Stimulated activated CD8-positive, alpha-beta memory T cell treated with anti-CD3 and anti-CD28 coated beads, Interleukin-7, amount 100 ng/mL, for 24 hours (primary cell): ENCODE measurements around the gene ZNF444.
"Not testable (repeated sequence)": the region's sequence is repeated elsewhere in the genome, so short reads cannot be mapped to it uniquely, and the experiment has no call there.

Source experiments
- DNase-seq: peaks from one replicate; pipeline ENCODE4 v3.0.0-alpha.2; 2020; ENCODE audit warnings: low read depth

ZNF444 gene

DNA sequence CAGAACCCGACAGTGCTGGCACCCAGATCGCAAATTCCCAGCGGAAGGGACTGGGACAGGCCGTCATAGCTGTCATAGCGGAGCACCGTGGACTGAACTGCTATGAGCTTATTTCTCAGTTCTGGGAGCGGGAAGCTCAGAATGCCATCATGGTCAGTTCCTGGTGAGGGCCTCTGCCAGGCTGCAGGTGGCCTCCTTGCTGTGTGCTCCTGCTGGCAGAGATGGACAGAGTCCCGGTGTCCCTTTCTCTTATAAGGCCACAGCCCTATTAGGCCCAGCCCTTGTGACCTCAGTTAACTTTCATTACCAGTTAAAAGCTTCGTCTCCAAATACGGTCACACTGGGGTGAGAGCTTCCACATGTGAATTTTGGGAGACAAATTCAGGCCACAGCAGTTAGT is 4.6 kb downstream of the ZNF444 start:
- no peak for DNase-seq

DNA sequence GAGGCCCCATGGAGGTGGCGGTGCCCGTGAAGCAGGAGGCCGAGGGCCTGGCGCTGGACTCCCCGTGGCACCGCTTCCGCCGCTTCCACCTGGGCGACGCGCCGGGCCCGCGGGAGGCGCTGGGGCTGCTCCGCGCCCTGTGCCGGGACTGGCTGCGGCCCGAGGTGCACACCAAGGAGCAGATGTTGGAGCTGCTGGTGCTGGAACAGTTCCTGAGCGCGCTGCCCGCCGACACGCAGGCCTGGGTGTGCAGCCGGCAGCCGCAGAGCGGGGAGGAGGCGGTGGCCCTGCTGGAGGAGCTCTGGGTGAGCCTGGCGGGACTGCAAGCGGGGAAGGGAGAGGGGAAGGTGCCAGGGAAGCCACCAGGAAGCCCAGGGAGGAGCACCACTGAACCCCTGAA is 5.8 kb downstream of the ZNF444 start:
- DNase-seq, result no peak

DNA sequence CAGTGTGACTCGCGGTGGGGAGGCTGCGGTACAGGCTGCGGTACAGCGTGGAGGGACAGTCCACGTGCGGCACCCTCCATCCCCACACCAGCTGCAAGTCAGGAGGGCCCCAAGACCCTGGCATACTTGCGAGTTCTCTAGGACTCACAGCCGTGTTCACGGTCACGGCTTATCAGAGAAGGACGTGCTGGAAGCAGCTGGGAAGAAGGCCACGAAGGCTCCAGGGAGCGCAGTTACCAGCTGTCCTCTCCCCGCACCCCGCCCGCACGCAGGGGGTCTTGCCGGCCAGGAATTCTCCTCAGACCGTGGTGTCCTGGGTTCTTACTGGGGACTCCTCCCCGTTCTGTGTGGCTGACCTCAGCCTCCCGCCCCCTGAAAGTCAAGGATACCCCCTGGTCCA is 6.2 kb downstream of the ZNF444 start:
- DNase-seq, result no peak

DNA sequence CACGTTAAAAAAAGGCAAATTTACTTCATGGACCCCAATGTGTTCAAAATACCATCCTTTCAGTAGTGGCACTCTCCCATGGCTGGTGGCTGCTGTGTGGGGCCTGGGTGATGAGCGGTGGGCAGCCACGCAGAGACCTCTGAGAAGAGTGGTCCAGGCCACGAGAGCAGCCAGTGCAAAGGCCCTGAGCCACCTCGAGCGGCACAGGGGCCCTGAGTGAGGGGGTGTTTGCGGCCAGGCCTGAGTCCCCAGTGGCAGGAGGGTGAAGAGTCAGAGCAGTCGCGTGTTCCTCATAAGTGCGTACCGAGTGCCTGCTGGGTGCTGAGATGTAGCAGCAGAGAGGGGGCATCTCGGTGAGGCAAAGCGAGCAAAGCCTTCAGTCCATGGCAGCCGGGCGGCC is 7.0 kb downstream of the ZNF444 start:
- no peak for DNase-seq

DNA sequence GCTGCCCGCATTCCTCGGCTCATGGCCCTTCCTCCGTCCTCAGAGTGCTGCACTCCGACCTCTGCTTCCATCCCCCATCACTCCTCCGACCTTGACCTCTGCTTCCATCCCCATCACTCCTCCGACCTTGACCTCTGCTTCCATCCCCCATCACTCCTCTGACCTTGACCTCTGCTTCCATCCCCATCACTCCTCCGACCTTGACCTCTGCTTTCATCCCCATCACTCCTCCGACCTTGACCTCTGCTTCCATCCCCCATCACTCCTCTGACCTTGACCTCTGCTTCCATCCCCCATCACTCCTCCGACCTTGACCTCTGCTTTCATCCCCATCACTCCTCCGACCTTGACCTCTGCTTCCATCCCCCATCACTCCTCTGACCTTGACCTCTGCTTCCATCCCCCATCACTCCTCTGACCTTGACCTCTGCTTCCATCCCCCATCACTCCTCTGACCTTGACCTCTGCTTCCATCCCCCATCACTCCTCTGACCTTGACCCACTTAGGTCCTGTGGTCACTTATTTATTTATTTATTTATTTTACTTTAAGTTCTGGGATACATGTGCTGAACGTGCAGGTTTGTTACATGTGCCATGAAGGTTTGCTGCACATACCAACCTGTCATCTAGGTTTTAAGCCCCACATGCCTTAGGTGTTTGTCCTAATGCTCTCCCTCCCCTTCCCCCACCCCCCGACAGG is 8.0 kb downstream of the ZNF444 start:
- not testable (repeated sequence) for DNase-seq

DNA sequence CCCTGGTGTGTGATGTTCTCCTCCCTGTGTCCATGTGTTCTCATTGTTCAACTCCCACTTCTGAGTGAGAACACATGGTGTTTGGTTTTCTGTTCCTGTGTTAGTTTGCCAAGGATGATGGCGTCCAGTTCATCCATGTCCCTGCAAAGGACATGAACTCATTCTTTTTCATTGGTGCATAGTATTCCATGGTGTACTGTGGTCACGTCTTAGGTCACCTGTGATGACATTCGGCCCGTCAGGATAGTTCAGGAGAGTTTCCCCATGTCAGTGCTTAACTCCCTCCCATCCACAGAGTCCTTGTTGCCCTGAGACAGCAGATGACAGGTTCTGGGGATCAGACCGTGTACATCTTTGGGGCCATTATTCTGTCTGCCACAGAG is 8.6 kb downstream of the ZNF444 start:
- DNase-seq, result no peak

DNA sequence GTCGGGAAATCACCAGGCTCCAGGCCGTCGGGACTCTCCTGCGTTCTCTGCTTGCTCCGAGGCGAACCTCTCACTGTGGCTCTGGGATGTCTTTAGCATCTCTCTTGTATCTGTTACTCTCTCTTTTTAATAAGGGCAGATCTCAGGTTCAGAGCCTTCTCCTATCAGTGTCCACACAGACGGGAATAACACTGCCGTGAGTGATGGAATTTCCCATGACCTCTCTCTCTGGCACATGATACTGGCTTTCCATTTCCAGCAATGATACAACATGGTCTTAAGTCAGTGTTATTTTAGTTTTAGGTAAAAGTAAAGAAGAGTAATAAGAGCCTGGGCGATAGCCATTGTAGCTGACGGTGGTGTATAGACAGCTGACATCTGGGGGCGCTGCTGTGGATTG is 9.3 kb downstream of the ZNF444 start:
- DNase-seq, result no peak

DNA sequence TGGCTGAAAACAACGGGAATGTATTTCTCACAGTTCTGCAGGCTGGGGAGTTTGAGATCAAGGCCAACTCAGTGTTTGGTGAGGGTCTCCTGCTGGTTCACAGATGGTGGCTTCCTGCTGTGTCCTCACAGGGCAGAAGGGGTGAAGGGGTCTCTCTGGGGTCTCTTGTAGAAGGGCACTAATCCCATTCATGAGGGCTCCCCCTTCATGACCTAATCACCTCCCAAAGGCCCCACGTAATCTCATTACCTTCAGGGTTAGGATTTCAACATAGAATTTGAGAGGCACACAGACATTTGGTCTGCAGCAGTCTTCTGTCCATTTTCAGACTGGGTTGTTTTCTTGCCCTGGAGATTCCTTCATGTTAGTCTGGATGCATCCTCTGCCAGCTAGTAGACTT is 11.6 kb downstream of the ZNF444 start:
- no peak for DNase-seq

DNA sequence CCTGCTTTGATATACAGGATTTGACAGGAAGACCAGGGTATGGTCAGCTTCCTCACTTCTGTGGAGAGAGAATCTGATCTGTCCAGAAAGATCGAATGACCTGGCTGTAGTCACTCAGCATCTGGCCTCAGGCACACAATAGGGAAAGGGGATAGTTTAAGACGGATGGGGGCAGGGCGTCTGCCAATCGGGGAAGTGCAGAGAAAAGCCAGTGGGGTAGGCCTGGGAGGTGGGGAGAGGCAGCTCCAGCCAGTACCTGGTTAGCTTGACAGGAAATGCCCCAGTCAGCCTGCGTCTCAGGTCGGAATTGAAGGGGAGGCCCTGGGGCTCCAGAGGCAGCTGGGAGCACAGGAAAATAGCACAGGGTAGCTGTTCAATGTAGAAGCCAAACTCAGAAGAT is 12.4 kb downstream of the ZNF444 start:
- no peak for DNase-seq

DNA sequence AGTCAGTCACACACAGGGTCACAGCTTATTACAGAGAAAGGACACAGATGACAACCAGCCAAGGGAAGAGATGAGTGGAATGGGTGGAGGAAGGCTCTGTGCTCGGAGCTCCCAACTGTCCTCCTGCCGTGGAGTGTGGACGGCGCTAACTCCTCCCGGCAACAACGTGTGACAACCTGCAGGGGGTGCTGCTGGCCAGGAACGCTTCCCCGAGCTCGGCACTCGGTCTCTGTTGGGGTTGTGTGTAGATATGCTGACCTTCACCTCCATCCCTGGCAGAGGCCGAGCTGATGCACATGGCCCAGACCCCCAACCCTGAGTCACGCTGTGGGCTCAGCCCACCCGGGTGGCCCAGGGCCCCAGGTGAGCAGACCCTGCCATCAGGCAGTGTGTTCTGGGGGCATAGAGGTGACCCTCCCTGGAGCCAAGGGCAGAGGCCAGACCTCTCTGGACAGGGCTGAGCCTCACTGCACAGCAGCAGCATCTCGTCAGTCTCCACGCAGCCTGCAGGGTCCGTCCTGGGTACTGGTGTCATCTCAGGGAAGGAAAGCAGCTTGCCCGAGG is 14.1 kb downstream of the ZNF444 start:
- DNase-seq, result no peak

DNA sequence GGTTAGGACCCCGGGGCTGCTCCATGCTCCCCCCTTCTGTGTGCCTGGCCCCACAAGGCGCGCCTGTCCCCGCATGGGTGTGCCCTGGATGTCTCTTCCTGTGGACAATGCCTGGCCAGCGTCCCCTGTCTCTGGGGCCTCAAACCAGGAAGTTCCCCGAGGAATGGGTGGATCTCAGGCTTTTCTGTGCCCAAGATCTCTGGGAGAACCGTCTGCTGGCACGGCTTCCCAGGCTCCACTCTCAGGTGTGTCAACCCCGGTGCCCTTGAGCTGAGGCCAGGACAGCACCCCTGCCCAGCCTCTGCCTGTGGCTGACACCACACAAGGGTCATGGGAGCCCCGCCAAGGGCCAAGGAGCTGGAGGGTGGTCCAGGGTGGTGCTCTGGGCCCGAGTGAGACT is 15.7 kb downstream of the ZNF444 start:
- DNase-seq, result no peak

DNA sequence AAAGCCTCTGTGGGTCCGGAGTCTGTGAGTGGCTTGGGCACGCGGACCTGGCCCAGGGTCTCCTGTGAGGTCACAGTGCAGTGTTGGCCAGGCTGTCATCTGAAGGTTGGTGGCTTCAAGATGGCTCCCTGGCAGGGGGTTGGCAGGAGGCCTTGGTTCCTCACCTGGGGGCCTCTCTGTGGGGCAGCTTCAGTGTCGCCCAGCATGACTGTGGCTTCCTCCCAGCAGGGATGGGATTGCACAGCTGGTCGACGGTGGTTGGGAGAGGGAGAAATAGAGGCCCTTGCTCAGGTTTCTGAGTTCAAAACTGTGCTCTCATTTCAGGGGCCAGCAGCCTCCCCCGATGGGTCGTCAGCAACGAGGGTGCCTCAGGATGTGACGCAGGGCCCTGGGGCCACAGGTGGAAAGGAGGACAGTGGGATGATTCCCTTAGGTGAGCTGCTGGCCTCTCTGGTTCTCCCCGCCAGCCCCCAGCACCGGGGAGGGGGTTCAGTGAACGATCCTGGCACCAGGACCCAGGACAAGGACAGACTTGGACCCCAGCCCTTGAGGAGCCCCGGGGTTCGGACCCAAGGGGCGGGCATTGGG is 17.2 kb downstream of the ZNF444 start:
- no peak for DNase-seq

DNA sequence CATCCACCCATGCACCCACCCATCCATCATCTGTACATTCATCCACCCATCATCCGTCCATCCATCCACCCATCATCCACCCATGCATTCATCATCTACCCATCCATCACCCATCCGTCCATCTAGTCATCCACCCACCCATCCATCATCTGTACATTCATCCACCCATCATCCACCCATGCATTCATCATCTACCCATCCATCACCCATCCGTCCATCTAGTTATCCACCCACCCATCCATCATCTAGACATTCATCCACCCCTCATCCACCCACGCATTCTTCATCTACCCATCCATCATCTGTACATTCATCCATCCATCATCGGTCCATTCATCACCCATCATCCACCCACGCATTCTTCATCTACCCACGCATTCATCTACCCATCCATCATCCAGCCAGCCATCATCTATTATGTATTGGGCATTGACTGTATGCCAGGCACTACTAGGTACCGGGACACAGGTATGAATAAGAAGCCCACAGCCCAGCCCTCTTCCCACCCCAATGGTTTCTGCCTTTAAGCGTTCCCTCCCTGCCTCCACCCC is 18.0 kb downstream of the ZNF444 start:
- DNase-seq, result no peak

DNA sequence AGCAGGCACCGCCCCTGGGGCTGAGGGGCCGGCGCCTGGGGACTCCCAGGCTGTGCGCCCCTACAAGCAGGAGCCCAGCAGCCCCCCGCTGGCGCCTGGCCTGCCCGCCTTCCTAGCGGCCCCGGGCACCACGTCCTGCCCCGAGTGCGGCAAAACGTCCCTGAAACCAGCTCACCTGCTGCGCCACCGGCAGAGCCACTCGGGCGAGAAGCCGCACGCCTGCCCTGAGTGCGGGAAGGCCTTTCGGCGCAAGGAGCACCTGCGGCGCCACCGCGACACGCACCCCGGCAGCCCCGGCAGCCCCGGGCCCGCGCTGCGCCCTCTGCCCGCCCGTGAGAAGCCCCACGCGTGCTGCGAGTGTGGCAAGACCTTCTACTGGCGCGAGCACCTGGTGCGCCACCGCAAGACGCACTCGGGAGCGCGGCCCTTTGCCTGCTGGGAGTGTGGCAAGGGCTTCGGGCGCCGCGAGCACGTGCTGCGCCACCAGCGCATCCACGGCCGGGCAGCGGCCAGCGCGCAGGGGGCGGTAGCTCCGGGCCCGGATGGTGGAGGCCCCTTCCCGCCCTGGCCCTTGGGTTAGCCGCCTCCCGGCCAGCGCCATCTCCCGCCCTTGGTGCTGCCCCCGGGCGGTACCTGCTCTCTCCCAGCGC is 18.7 kb downstream of the ZNF444 start:
- no peak for DNase-seq

DNA sequence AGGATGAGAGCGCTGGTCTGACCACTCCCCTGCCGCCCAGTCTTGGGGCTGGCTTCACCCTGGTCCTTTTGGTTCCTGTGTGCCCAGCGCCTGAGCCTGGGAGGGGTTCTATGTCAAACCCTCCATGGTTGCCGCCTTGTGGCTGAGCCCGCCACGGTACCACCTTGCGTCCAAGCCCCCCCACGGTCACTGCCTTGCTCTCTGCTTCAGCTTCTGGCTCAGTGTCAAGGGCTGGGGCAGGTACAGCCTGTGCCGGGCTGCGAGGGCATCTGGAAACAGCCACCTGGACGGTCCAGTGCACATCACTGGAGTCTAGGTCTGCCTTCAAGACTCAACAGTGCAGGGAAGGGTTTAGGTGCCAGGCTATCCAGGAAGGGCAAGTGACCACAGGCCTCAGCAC is 20.4 kb downstream of the ZNF444 start:
- DNase-seq, result no peak

DNA sequence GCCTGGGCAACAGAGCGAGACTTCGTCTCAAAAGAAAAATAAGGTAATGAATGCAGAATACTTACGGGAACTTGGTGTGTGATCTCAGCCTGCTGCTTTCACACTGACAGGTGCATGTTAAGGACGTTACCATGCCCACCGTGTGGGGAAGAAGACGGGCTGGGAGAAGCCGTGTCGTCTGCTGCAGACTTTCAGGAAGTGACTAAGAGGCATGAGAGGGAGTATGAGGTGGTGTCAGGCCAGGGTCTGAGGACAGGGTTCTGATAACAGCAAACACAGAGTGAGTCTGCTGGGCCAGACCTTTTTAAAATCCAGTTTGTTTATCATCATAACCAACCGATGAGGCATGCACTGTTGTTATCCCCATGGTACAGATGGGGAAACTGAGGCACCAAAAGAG is 21.2 kb downstream of the ZNF444 start:
- no peak for DNase-seq

DNA sequence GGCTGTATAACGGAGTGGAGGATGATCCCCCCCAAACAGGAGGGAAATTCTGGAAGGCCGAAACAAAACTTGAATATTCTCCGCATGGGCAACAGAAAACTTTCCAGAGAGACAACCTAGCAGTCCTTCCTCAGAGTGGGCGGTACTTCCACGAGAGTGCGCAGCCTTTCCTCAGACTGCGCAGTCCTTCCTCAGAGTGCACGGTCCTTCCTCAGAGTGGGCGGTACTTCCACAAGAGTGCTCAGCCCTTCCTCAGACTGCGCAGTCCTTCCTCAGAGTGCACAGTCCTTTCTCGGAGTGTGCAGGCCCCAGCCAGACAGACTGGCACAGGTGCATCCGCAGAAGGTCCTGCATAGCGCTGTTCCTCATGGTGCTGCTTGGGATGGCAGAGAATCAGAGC is 22.0 kb downstream of the ZNF444 start:
- DNase-seq, result no peak

DNA sequence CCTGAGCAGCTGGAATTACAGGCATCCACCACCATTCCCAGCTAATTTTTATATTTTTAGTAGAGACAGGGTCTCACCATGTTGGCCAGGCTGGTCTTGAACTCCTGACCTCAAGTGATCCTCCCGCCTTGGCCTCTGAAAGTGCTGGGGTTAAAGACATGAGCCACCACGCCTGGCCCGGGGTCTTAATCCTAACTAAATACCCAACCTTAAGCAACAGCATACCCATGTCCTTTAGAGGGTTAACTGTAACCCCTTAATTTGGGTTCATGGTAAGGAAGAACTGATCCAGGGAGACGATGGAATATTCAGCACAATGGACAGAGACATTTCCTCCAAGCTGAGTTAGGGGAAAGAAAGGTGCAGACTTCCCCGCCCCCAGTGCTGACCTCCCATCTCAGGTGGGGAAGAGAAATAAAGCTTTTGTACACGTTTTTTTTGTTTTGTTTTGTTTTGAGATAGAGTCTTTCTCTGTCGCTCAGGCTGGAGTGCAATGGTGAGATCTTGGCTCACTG is 26.0 kb downstream of the ZNF444 start:
- no peak for DNase-seq

DNA sequence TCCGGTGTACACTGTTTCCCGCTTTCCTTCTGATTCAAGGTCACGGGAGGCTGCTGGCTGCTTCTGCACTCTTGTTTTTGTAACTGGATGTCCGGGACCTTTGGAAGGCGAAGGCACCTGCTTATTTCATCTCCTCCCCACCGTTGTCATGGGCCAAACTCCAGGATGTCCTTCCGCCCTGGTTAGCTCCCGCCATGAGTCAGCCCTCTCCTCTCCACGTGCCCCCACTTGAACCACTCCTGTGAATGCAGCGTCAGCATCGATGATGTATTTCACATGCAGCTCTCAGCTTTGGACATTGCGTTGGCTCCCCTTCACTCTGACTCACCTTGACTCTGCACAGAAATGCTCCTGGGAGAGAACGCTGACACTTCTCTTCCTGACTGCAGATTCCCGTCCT is 29.2 kb downstream of the ZNF444 start:
- DNase-seq, result no peak

DNA sequence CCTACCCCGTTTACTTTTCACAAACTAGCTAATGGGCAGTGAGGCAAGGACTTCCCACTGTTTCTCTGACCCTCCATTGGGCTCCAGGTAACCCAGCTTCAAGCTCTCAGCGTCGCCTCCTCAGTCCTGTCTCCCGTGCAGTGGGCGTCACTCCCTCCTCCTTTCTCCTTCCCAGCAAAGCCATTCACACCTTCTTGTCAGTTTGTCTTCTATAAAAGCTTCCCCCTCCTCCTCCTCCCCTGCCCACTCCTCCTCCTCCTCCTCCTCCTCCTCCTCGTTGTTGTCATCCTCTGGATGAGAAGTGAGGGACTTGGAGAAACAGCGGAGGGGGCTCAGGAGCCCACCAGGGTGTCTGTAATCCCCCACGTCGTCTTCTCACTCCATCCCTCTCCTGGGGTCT is 33.0 kb downstream of the ZNF444 start:
- DNase-seq, result no peak

DNA sequence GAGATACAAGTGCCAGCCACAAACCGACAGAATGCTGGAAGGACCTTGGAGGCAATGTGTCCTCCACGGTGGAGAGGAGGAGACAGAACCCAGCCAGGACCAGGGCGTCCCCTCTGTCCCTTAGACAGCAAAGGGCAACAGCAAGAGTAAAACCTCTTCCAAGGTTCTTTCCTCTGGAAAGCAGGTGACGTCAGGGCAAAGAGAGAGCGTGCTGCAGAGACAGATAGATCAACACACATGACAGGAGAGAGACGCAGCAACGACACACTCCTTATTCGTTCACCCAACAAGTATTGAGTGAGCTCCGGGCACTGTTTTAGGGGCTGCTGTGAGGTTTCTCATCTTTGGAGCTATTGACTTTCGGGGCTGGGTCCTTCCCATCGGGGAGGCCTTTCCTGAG is 33.5 kb downstream of the ZNF444 start:
- DNase-seq, result no peak

DNA sequence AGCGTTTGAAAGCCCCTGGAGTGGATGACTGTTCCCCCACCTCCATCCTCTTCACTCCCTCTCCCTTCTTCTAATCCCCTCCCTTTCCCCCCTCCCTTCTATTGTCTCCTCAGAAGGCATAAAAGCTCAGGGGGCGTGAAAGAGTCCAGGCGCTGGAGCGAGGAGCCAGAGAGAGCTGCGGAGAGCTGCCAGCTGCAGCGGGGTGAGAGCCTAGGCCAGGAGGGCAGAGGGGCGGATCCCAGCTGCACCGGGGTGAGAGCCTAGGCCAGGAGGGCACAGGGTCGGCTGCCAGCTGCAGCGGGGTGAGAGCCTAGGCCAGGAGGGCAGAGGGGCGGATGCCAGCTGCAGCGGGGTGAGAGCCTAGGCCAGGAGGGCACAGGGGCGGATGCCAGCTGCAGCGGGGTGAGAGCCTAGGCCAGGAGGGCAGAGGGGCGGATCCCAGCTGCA is 34.8 kb downstream of the ZNF444 start, which contains the start of gene GALP:
Gene GALP (plus strand): TSS at position 148 of the 447 bp plus-strand sequence. CDS start 1,101 bp downstream, outside the sequence.
- not testable (repeated sequence) for DNase-seq

DNA sequence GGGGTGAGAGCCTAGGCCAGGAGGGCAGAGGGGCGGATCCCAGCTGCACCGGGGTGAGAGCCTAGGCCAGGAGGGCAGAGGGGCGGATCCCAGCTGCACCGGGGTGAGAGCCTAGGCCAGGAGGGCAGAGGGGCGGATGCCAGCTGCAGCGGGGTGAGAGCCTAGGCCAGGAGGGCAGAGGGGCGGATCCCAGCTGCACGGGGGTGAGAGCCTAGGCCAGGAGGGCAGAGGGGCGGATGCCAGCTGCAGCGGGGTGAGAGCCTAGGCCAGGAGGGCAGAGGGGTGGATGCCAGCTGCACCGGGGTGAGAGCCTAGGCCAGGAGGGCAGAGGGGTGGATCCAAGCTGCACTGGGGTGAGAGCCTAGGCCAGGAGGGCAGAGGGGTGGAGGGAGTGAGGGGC is 35.2 kb downstream of the ZNF444 start:
- not testable (repeated sequence) for DNase-seq
